Smooth muscle cell (in vitro differentiated cells): ENCODE data around the gene ASCC2. TPM values are rescaled to one million over a fixed set of nuclear protein-coding genes. Genes with fewer than 3 reads are reported as not detected.
A peak's percentile ranks its signal among the peaks of the same experiment; 100 is the strongest.

Source experiments
- DNase-seq: peaks from one replicate; lab custom pipeline; 2025; ENCODE audit not compliant: unreplicated experiment; lab: John Stamatoyannopoulos, UW
- H2AFZ ChIP-seq: fragments of 200-600 bp; sonication (generic); 2 replicates; pipeline ENCODE4 v1.6.0; 2016; ENCODE audit warnings: antibody characterized with exemption, low read depth, mild to moderate bottlenecking
- H3F3A ChIP-seq: fragments of 200-600 bp; sonication (generic); 2 replicates; pipeline ENCODE4 v1.6.0; 2017; ENCODE audit warnings: antibody characterized with exemption, low read depth
- H3K27ac ChIP-seq: fragments of 200-600 bp; sonication (generic); 2 replicates; pipeline ENCODE4 v1.5.1; 2016; ENCODE audit warnings: low read depth, mild to moderate bottlenecking
- H3K27me3 ChIP-seq: fragments of 200-600 bp; sonication (generic); 2 replicates; pipeline ENCODE4 v1.6.1; 2016; ENCODE audit warnings: low read depth, mild to moderate bottlenecking
- H3K36me3 ChIP-seq: fragments of 200-600 bp; sonication (generic); 2 replicates; pipeline ENCODE4 v1.5.1; 2016; ENCODE audit warnings: low read depth
- H3K4me1 ChIP-seq: fragments of 200-600 bp; sonication (generic); 2 replicates; pipeline ENCODE4 v1.5.1; 2016; ENCODE audit warnings: low read depth
- H3K4me2 ChIP-seq: fragments of 200-600 bp; sonication (generic); 2 replicates; pipeline ENCODE4 v1.6.0; 2016; ENCODE audit warnings: mild to moderate bottlenecking
- H3K4me3 ChIP-seq: fragments of 200-600 bp; sonication (generic); 2 replicates; pipeline ENCODE4 v1.5.1; 2016; ENCODE audit warnings: mild to moderate bottlenecking
- H3K79me2 ChIP-seq: fragments of 200-600 bp; sonication (generic); 2 replicates; pipeline ENCODE4 v1.6.0; 2016; ENCODE audit warnings: low read depth, mild to moderate bottlenecking
- H3K9ac ChIP-seq: fragments of 200-600 bp; sonication (generic); 2 replicates; pipeline ENCODE4 v1.6.0; 2016; ENCODE audit warnings: low read depth
- H3K9me3 ChIP-seq: fragments of 200-600 bp; sonication (generic); replicated peaks from 2 replicates; pipeline ENCODE4 v1.5.1; 2016; ENCODE audit warnings: low read depth
- H4K20me1 ChIP-seq: fragments of 200-600 bp; sonication (generic); 2 replicates; pipeline ENCODE4 v1.6.0; 2016; ENCODE audit warnings: low read depth
- WGBS: methylation state at CpG from one replicate; pipeline ENCODE4 v1.1.7; 2016; ENCODE audit warnings: low lambda C conversion rate; 5-methylcytosine and 5-hydroxymethylcytosine counted together
- polyA plus RNA-seq: library from polyadenylated mRNA; unstranded; fragments of >200 nt; fragmentation: Nextera tagmentation; extraction: Ambion mirVana; gene quantifications from 2 replicates; pipeline ENCODE4 v1.2.1, GENCODE V29; 2016
- total RNA-seq: library from RNA; depleted of rRNA; stranded (reverse); fragments of >200 nt; gene quantifications from 2 replicates; pipeline ENCODE4 v1.2.3, GENCODE V29; 2014
- TF ChIP-seq, protein P1 (sequence below): fragments of 200-600 bp; sonication (generic); IDR thresholded peaks from 2 replicates; pipeline ENCODE4 v1.5.1; 2017; ENCODE audit warnings: borderline replicate concordance, mild to moderate bottlenecking, antibody characterized with exemption; ENCODE audit not compliant: insufficient read depth, poor library complexity, severe bottlenecking

The ASCC2 gene
- total and polyA plus RNA-seq, 2 experiments from 2014 or later: 32.1 to 58.9 TPM

DNA sequence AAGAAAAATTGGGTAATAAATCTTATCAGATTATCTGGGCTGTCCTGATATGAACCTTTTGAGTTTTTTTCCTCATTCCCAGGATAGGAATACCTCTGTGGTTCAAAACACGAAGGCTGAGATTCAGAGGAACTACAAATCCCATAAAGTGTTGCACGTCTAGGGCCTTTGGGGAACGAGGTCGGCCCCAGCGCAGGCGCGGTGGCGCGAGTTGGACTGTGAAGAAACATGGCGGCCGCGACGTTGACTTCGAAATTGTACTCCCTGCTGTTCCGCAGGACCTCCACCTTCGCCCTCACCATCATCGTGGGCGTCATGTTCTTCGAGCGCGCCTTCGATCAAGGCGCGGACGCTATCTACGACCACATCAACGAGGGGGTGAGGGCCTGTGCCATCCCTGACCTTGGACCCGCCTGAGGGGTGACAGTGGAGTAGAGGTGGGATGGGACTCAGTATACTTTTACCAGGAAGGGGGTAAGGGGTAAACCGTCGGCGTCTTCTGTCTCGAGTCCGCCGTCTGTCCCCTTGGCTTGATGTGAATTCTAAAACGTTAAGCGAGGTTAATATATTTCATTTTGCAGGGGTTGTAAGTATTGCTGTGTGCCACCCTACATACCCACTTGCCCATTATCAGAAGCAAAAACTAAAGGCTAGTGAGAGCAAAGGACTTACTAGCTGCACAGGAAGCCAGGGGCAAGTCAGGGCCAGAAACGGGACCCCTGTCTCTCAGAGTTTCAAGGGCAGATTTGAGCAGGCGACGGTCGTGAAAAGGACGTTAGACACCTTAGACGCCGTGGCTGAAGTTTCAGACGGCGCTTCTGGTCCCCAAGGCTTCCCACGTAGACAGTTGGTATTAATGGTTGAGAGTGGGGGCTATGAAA is 70.7 kb downstream of the ASCC2 start, which contains the start of gene UQCR10:
Gene UQCR10, plus strand, starts transcription at position 199 of the 881 bp plus-strand sequence. Its CDS starts 30 bp downstream, at position 229.
- H3K27me3 ChIP-seq: no peaks in the 10 kb centered on the region
- peak; percentile 55 for DNase-seq
- peaks cover 5% of the 10 kb centered on the region for H3K36me3 ChIP-seq
- peak within 1 kb of the TSS; percentile 94 for H3K9ac ChIP-seq
- peak within 1 kb of the TSS; percentile 100 for H3K4me2 ChIP-seq
- no peaks in the 10 kb centered on the region for H3K9me3 ChIP-seq
- peaks cover 3% of the 10 kb centered on the region for H3F3A ChIP-seq
- no peaks in the 10 kb centered on the region for H4K20me1 ChIP-seq
- H3K79me2 ChIP-seq: peaks cover 34% of the 10 kb centered on the region
- peak within 1 kb of the TSS; percentile 81 for H3K27ac ChIP-seq
- TF ChIP-seq, protein P1, sequence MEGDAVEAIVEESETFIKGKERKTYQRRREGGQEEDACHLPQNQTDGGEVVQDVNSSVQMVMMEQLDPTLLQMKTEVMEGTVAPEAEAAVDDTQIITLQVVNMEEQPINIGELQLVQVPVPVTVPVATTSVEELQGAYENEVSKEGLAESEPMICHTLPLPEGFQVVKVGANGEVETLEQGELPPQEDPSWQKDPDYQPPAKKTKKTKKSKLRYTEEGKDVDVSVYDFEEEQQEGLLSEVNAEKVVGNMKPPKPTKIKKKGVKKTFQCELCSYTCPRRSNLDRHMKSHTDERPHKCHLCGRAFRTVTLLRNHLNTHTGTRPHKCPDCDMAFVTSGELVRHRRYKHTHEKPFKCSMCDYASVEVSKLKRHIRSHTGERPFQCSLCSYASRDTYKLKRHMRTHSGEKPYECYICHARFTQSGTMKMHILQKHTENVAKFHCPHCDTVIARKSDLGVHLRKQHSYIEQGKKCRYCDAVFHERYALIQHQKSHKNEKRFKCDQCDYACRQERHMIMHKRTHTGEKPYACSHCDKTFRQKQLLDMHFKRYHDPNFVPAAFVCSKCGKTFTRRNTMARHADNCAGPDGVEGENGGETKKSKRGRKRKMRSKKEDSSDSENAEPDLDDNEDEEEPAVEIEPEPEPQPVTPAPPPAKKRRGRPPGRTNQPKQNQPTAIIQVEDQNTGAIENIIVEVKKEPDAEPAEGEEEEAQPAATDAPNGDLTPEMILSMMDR: no peak
- H3K4me1 ChIP-seq: peaks cover 9% of the 10 kb centered on the region
- peak within 1 kb of the TSS; percentile 92 for H2AFZ ChIP-seq
- peak within 1 kb of the TSS; percentile 95 for H3K4me3 ChIP-seq
- WGBS: 10% methylated on average over 46 of the region's 46 CpGs

DNA sequence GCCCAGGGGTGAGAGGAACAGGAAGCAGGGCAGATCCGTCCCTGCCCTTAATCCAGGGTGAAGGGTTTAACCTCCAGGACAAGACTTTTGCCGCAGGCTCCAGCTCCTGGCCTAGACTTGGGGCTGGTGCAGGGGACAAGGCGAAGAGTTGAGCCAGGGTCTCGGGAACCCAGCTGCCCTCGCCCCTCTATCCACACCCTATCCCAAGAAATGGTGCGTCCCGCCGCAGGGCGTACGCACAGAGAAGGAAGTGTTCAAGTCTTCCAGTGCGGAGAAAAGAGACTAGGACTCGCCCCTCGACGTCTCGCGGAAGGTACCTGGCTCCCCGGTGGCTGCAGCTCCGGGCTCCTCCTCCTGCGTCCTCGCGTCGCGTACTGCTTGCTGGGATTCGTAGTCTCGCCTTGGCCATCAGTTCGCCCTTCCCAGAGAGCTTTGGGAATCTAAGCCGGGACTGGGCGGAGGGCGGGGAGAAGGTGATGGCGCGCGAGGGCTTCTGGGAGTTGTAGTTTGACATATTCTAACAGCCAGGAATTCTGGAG is 71.4 kb downstream of the ASCC2 start, which contains the start of gene ZMAT5:
Gene ZMAT5, minus strand, starts transcription at position 376 of the 539 bp plus-strand sequence. CDS start 18,463 bp downstream, outside the sequence.
- Histone ChIP-seq H3K79me2 (peaks cover 34% of the 10 kb centered on the region), H3K36me3 (peaks cover 5% of the 10 kb centered on the region), H4K20me1 (no peaks in the 10 kb centered on the region), H3K4me2 (peak within 1 kb of the TSS; percentile 100), H2AFZ (peak within 1 kb of the TSS; percentile 92), H3K4me1 (peaks cover 9% of the 10 kb centered on the region), H3K27ac (peak within 1 kb of the TSS; percentile 81), H3K4me3 (peak within 1 kb of the TSS; percentile 95), H3F3A (peaks cover 3% of the 10 kb centered on the region), H3K27me3 (no peaks in the 10 kb centered on the region), H3K9me3 (no peaks in the 10 kb centered on the region), H3K9ac (peak within 1 kb of the TSS; percentile 94)
- 1% methylated on average over 32 of the region's 32 CpGs for WGBS
- TF ChIP-seq, protein P1: no peak
- DNase-seq: peak; percentile 60

DNA sequence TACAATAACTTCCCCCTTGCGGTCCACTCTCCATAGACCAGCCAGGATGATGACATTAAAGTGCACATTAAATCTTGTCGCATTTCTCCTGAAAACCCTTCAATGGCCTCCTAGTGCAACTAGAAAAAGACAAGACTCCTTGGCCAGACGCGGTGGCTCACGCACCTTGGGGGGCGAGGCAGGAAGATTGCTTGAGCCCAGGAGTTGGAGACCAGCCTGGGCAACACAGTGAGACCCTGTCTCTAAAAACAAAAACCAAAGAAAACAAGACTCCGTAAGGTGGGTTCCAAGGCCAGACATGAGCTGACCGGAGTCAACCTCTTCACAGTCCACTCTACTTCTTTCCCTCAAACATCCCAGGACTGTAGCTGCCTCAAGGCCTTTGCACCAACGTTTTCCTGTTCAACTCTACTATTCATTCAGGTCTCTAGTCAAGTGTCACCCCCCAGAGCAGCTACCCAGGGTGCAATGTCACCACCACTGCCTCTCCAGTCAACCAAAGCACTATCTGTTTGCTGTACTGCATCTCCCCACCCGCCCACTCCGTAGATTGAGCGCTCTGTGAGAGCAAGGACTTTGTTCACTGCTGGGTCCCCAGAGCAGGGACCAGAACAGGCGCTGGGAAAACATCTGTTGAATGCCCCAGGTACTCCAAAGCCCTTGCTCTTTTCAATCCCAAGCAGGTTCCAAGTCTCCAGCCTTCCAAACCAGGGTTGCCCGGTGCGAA is 72.0 kb downstream of the ASCC2 start:
- H3K27ac ChIP-seq: peak overlapping the region; percentile 81
- H2AFZ ChIP-seq: peak overlapping the region; percentile 92
- no peak for DNase-seq
- H3K4me1 ChIP-seq: peaks cover 9% of the 10 kb centered on the region
- peak overlapping the region; percentile 100 for H3K4me2 ChIP-seq
- H4K20me1 ChIP-seq: no peaks in the 10 kb centered on the region
- 57% methylated on average over 15 of the region's 15 CpGs for WGBS
- TF ChIP-seq, protein P1: no peak
- peaks cover 5% of the 10 kb centered on the region for H3K36me3 ChIP-seq
- peaks cover 3% of the 10 kb centered on the region for H3F3A ChIP-seq
- peak overlapping the region; percentile 95 for H3K4me3 ChIP-seq
- peaks cover 34% of the 10 kb centered on the region for H3K79me2 ChIP-seq
- no peaks in the 10 kb centered on the region for H3K27me3 ChIP-seq
- no peaks in the 10 kb centered on the region for H3K9me3 ChIP-seq
- peak overlapping the region; percentile 94 for H3K9ac ChIP-seq
